Activated T-cell treated with anti-CD3 and anti-CD28 coated beads, Interleukin-2, amount 50 U/mL, for 1 hour (primary cell): ENCODE measurements around the gene ZNF597.
A peak's percentile ranks its signal among the peaks of the same experiment; 100 is the strongest.

Source experiments
- DNase-seq: peaks from one replicate; pipeline ENCODE4 v3.0.0-alpha.2; 2020

The ZNF597 gene, protein sequence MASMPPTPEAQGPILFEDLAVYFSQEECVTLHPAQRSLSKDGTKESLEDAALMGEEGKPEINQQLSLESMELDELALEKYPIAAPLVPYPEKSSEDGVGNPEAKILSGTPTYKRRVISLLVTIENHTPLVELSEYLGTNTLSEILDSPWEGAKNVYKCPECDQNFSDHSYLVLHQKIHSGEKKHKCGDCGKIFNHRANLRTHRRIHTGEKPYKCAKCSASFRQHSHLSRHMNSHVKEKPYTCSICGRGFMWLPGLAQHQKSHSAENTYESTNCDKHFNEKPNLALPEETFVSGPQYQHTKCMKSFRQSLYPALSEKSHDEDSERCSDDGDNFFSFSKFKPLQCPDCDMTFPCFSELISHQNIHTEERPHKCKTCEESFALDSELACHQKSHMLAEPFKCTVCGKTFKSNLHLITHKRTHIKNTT

DNA sequence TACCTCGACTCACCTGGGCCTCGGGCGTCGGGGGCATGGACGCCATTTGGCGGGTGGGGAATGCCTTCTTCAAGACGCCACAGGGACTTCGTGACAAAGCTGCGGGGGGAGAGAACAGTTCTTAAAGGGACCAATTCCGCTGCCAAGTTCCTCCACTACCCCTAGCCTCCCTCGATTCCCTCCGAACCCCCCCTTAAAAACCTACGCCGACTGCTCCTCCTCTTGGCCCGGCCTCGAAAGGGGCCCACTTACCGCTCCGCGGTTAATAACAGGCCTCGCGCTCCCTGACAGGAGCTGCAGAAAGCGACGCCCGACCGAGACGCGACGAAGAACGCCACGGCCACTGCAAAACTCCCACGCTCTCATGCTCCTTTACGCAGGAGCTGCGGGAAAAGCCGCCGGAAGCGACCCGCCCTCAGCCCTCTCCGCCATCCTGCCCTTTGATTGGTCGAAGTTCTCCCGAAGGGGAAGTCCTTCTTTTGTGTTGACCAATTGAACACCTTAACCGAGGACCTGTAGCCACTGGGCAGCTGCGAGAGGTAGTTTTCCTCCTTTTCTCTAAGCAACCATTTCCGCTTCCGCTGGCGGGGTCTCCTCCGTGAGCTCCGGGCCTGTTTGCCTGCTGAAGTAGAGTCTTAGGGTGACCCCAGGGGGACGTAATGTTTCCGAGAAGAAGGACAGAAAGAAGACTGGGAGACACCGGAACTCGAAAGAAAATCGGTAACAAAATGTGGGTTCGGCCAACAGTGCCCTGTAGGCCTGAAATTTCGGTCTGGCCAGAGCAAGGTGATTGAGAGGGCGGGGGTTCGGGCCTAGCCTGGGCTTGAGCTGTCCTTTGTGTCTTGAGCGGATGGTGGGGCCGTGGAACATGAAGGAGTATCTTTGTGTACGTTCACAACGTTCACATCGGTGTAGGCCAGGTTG is at the start of gene ZNF597, which contains the start of gene NAA60:
Gene ZNF597 (minus strand): TSS at position 397 of the 924 bp plus-strand sequence. CDS start 351 bp downstream, at position 46.
Gene NAA60 (plus strand): TSS at position 573 of the 924 bp plus-strand sequence. CDS start 32,548 bp downstream, outside the sequence.
- DNase-seq, result peak; percentile 70

DNA sequence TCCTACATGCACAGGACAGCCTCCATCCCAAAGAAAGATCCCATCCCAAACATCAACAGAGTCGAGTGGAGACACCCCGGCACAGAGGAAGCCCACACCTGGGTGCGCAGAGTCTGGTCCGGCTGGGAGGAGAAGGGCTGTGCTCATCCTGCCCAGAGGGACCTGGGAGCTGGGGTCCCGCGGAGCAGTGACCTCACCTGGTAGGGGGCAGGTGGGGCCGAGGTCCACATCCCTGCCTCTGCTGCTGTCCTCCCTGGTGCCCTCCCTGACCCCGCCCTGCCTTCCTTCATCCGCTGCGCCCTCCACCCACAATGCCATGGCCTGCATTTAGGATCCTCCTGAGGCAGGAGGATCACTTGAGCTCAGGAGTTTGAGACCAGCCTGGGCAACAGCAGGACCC is 49.1 kb upstream of the ZNF597 start:
- DNase-seq, result no peak

DNA sequence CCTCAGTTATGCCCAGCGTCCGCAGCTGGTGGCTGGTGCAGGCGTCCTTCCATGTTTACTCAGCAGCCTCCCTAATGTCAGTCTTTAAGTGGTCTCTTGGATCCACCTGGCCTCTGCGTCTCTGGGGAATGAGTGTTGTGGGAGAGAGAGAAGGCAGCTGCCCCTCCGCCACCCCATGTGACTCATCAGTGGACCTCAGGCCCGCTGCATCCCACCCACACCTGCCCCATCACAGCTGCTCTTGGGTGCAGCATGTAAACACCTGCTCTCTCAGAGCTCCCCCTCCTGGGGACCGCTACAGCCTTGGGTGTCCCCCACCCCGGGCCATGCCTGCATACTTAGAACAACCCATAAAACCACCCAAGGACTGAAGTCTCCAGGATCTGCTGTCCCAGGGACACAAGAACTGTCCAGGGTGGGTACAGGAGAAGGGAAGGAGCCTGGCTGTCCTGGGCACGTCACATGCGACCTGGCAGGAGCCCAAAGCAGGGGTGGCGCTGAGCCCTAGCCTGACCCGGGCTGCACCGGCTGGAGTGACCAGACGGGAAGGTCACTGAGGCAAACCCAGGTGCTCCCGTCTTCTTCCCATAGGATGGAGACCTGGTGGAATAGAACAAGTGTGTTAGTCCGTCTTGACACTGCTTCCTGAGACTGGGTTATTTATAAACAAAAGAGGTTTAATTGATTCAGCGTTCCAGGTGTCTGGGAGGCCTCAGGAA is 47.8 kb upstream of the ZNF597 start:
- no peak for DNase-seq

DNA sequence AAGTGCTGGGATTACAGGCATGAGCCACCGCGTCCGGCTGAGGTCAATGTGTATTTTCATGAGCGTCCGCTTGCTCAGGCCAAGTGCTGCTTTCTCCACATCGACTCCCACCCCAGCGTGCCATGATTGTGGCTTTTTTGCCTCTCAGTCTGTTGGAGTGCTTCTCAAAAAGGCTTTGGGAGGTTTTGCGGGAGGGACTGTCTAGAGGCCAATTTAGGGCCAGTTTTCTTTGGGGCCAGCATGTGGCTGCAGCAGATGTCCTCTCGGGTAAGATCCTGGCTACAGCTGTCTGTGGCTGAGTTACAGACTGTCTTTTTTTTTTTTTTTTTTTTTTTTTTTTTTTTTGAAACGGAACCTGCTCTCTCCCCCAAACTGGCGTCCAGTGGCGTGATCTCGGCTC is 45.5 kb upstream of the ZNF597 start:
- no peak for DNase-seq

DNA sequence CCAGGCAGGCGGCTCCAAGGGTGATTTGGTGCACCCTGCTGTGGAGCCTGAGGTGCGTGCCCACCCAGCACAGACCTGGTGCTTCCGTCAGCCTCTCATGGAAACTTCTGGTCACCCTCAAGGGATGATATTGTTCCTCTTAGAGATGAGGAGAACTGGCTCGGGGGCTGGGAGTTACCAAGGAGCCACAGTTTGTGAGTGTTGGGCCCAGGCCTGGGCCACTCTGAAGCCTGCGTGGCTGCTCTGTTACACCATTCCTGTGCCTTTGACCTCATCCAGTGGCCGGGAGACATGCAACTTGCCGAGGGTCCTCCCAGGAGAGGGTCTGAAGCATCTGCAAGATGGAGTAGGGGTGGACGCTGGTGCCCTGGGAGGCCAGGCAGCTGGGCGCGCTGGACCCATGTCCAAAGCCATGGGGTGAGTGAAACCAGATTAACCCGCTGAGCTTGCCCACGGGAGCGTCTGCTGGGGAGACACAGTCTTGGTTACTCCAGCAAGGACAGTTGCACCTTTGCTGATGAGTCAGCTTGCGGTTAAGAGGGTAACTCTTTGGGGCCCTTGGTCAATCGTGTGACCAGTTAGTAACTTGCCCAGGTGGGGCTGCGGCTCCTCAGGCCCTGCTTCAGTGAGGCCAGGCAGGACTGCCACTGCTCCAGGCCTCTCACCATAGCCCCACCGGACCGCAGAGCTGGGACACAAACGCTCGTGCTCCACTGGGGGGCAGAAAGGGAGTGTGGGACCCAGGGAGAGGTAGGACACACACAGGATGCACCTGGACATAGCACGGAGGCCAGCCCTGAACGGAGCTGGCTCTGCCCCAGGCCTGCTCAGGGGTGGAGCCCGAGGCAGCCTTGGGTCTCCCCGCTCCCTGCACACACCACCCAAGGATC is 44.5 kb upstream of the ZNF597 start:
- DNase-seq, result no peak

DNA sequence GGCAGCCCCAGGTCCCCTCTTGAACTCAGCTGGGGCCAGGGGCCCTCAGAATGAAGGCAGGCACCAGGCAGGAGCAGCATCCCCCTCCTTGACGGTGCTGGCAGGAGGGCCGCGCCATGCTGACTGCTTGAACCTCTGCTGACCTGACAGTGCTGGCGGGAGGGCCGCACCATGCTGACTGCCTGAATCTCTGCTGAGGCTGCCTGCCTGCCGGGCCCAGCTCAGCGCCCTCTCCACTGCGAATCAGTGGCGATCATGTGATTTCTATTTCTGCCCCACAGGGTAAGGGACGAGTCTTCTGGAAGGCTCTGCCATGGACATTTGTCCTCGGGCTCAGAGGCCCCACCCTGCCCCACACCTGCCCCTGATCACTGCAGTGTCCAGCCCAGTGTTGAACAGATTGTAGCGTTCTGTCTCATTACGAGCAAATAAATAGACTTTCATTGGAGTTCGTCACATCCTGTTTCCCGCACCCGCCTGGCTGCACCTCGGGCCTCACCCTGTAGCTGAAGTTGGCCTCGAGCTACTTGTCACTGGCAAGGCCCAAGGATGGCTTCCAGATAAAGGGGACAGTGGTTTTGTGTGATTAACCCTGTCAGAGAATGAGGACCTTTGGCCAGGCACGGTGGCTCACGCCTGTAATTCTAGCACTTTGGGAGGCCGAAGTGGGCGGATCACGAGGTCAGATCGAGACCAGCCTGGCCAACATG is 43.4 kb upstream of the ZNF597 start:
- no peak for DNase-seq

DNA sequence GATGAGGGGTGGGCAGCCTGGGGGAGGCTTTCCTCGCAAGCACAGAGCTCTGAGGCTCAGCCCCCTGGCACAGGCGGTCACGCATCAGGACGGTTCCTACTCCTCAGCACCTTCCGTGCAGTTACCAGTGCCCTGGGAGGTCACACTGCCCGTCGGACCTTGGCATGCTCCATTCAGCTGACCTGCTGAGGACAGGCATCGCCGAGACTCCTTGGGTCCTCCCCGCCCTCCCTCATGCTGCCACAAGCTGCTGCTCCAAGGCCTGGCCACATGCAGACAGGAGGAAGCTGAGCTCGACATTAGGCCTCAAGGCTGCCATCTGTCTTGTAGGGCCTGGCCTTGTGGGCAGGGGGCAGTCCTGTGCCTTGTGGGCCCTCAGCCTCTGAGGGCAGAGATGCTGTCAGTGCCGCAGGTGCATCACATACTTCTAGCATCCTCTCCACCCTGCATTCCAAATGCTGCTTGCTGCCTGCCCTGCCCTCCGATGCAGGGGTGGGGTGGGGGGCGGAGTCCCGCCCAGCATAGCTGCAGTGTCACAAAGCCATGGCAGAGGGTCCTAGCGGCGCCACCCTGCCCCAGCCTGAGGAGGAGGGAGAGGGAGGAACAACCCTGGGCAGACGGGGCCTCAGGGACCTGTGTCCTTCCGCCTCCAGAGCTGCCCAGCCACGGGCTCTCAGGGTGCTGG is 42.7 kb upstream of the ZNF597 start:
- DNase-seq, result no peak

DNA sequence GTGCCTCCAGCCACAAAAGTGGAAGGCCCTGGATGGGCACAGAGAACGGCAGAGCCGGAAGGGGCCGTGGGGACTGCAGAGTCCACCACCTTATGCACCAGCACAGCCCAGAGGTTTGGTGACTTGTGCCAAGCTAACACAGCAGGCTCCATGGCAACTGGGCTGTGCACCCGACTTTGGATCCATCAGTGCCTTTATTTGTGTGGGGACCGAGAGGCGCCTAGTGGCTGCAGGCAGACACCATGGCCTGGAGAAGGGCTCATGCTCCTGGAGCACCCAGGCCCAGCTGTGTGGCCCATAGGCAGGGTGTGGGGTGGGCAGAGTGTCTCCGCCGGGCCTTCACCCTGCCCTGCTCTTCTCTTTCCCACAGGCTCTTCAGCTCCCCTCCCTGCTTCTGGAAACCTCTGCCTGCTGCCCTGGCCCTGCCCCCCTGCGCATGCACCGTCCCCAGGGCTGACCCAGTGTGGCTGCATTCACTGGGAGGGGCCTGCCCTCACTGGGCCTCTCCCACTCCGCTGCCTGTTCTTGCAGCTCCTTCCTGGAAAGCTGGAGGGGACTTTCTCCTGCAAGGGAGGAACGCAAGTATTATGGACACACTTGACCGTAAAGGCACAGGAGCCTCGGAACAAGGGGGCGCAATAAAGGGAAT is 41.9 kb upstream of the ZNF597 start:
- no peak for DNase-seq

DNA sequence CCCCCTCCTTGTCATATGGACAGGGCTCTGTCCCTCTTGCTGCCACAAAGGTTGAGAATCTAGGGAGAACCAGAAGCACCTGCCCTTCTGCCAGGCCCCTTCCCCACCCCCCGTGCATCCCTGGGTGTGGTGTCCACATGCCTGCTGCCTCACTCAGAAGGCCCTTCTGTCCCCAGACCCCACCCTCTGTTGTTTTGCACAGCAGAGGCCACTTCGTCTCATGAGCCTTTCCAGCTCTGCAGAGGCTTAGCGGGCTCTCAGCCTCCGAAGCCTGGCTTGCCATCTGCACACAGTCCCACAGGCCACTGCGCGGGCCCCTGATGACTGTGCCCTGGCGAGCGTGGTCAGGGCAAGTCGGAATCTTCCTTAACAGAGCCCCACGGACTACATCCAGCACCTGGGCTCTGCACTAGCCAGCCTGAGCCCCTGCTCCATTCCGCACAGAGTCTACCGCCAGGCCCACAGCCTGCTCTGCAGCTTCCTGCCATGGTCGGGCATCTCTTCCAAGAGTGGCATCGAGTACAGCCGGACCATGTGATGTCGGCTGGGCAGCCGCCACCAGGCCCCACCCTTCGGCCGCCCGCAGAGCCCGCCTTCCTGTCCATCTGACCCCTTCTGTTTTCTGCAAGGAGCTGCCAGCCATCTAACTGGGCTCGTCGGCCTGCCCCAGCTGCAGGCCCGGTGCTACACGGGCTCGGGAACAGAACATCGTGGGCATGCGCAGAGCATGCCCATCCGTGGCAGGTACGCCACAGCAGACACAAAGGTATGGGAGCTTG is 41.2 kb upstream of the ZNF597 start:
- no peak for DNase-seq

DNA sequence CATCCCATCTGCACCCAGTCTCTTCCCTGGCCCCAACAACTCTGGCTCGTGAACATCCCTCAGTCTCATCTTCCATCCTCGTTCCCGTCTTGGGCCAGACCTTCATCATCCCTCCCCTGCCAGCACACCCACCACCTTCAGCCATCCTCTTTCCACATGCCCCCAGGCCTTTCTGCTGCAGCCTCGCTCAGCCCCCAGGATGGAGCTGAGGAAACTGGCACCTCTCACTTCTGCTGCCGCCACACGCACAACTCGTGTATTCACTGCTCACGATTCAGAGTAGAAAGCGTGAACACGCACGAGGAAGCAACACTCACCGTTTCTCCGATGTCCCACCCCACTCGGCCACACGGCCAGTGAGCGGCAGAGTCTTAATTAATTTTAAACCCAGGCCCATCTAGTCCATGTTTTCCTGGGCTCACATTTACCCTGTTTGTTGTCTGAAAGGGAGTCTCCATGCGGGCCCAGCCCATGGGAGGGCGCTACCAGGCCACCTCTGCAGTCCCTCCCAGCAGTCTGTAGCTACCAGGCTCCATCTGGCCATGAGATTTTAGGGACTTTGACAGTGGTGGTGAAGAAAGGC is 39.4 kb upstream of the ZNF597 start:
- DNase-seq, result no peak

DNA sequence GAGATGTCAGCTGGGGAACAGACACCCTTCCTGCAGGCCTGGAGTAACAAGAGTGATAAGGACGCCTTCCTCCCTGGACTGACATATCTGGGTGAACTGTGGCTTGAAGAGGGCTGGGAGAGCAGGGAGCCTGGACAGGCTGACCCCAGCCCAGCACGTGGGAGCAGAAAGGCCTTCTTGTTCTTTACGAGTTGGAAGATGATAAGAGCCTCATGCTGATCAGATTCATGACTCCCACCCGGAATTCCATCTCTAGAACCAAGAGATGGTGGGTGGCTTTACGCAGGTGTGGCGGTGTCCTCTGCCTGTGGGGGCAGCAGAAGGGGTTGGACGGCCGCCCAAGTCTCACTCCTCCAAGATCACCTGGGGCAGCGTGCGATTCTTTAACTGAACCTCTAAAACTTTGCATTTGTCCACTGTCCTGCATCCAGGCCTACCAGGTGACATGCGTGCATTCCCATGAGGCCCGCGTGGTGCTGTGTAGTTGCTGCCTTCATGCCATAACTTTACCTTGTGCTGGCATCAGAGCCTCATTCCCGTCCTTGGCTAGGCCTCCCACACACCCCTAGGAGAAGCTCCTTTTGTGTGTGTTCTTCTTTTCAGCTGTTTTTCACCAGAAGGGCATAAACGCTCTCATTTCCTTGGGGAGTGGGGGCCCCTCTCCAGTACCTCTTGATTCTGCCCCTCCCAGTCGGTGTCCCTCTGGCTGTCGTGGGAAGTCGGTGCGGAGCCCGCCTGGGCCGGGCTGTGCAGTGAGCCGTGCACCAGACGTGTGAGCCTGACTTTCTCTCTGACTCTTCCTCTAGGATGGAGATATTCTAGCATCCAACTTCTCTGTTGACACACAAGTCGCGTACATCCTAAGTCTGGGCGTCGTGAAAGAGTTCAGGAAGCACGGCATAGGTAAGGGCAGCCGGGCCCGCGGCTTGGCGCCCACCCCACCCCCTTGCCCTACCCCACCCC is 38.7 kb upstream of the ZNF597 start:
- no peak for DNase-seq

DNA sequence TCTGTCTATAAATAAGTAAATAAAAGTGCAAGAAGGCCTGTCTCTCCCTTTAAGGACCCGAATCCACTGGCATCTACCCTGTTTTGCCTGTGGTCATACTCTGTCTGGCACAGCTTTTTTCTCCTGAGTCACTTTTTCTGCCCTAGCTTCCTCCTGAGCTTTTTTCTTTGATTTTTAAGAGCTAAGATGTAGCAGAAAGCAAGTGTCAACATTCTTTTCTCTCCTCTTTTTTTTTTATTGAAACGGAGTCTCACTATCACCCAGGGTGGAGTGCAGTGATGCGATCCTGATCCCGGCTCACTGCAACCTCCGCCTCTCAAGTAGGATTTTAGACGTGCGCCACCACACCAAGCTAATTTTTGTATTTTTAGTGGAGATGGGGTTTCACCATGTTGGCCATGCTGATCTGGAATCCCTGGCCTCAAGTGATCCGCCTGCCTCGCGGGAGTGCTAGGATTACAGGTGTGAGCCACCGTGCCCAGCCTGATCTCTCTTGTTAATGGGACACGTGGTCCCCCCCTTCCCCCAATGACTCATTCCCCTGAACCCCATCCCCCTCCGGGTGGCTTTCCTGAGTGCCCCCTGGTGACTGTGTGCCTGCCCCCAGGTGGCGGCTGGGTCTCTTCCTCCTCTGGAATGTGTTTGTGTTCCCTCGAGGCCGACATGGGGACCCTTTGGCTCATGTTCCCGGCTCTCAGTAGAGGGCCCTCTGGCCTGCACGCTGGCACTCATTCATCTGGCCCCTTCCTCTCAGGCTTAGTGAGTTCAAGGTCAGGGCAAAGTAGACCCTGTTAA is 37.8 kb upstream of the ZNF597 start:
- no peak for DNase-seq

DNA sequence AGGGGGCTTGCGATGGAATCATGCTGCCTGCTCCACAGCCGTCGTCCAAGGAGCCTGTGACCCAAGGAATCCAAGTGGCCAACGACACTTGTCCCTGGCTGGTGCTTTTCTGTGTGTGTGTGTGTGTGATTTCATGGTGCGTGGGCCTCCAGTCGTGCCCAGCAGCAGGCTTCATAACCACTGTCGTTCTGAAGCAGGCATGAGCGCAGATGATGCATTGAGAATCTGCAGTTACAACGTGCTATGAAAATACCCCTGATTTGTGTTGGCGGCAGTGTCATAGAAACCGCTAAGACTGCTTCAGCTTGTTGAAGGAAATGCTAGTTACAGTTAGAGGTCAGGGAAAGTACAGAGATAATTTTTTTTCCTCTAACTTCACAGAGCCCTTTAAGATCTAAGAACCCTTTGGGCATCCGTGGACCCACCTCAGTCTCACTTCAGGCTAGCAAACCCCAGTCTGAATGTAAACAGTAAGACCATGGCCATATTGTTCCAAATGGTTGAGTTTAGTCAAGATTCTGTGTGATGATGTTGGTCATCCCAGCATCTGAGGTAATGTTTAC is 36.4 kb upstream of the ZNF597 start:
- DNase-seq, result no peak

DNA sequence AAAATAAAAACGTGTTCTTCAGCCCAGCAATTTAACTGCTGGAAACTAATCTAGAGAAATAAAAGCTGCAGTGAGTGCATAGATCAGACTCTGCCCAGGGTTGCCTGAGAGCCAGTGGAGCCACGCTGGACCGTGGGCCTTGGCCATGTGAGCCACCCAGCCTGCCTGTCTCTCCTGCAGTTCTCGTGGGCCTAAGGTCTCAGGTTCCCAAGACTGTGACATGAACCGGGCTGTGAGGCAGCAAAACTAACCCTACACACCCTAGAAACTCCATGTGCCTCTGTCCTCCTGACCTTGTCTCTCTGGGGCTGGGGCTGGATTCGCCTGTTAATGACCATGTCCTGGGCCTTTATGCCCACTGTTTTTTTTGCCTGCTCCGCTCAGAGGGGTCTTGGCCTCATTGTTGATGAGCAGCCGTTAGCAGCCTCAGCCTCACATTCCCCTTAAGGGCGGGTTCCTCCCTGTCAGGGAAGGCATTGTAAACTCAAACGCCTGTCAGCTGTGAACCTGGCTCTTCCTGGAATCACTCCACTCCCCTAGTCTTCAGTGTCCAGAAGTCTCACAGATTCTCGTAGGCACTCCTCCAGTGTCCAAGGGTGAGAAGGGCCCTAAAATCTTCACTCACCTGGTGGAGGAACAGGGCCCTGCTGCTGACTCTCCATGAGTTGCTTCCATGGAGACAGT is 35.1 kb upstream of the ZNF597 start:
- DNase-seq, result no peak

DNA sequence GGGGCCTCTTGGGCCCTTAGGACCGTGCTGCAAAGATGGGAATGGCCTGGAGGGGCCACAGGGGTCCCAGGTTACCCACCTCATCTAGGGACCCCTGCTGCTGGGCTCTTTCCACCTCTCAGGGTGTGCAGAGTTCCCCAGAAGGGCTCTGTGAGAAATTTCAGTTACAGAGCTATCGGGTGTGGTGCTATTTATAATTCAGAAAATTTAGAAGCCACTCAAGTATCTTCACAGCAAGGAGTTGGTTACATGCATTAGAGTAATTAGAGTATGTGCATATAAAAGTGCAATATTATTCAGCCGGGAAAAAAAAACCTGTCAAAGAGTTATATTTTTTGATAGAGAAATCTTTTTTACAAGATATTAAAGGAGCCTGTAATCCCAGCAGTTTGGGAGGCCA is 33.1 kb upstream of the ZNF597 start:
- DNase-seq, result no peak
